SK-N-SH (cell line): ENCODE data around the gene RRH. TPM values are rescaled to one million over a fixed set of nuclear protein-coding genes. Genes with fewer than 3 reads are reported as not detected.

Source experiments
- CTCF ChIA-PET: fragments of 300-600, 350-600 bp; formaldehyde crosslinking; extraction: SDS; loops from one replicate; lab custom pipeline; 2021; lab: Yijun Ruan, JAX
- POLR2A ChIA-PET: fragments of 350-600 bp; sonication (Branson Sonifier 250); formaldehyde crosslinking; extraction: SDS; loops from one replicate; lab custom pipeline; 2020; ENCODE audit warnings: antibody characterized with exemption, inconsistent platforms; lab: Yijun Ruan, JAX
- DNase-seq: peaks from one replicate; pipeline ENCODE4 v3.0.0; 2012
- H2AFZ ChIP-seq: fragments of 200-600 bp; sonication (generic); 2 replicates; pipeline ENCODE4 v1.8.1; 2016; ENCODE audit warnings: antibody characterized with exemption, mild to moderate bottlenecking, low read depth
- H3F3A ChIP-seq: fragments of 200-600 bp; sonication (generic); replicated peaks from 2 replicates; pipeline ENCODE3; 2016; ENCODE audit warnings: antibody characterized with exemption, mild to moderate bottlenecking; ENCODE audit not compliant: insufficient read depth
- H3K27ac ChIP-seq, 2 experiments: fragments of 200-500 bp in 1 of 2; fragments of 200-600 bp in 1 of 2; sonication (Bioruptor generic) in 1 of 2; sonication (generic), shearing (Covaris generic) in 1 of 2; 2 replicates each; pipeline versions ENCODE4 v1.5.1 to v1.6.1; 2014 to 2016; ENCODE audit warnings: low read depth in 2 of 2, inconsistent platforms in 1 of 2, low read length in 1 of 2, mild to moderate bottlenecking in 1 of 2, mixed read lengths in 1 of 2
- H3K27me3 ChIP-seq: fragments of 200-600 bp; sonication (generic), shearing (Covaris generic); 2 replicates; pipeline ENCODE4 v1.6.1; 2016; ENCODE audit warnings: mixed run types; ENCODE audit not compliant: insufficient read depth
- H3K36me3 ChIP-seq, 2 experiments: fragments of 200-500 bp in 1 of 2; fragments of 200-600 bp in 1 of 2; sonication (Bioruptor generic) in 1 of 2; sonication (generic) in 1 of 2; replicated peaks in 1 of 2; 2 replicates each; pipeline versions ENCODE3 to v1.5.1; 2014 to 2016; ENCODE audit warnings: low read length in 1 of 2, mild to moderate bottlenecking in 1 of 2; ENCODE audit not compliant: insufficient read depth in 2 of 2, control insufficient read depth in 1 of 2
- H3K4me1 ChIP-seq, 2 experiments: fragments of 200-500 bp in 1 of 2; fragments of 200-600 bp in 1 of 2; sonication (Bioruptor generic) in 1 of 2; sonication (generic), shearing (Covaris generic) in 1 of 2; 2 replicates each; pipeline versions ENCODE4 v1.5.1 to v1.6.1; 2014 to 2016; ENCODE audit warnings: low read depth in 1 of 2, low read length in 1 of 2, mixed run types in 1 of 2; ENCODE audit not compliant: insufficient read depth in 2 of 2, control insufficient read depth in 1 of 2
- H3K4me2 ChIP-seq: fragments of 200-600 bp; sonication (generic), shearing (Covaris generic); 2 replicates; pipeline ENCODE4 v1.6.1; 2017; ENCODE audit warnings: mixed run types
- H3K4me3 ChIP-seq, 2 experiments: fragments of 200-500 bp in 1 of 2; fragments of 200-600 bp in 1 of 2; sonication (Bioruptor generic) in 1 of 2; sonication (generic), shearing (Covaris generic) in 1 of 2; 2 replicates each; pipeline versions ENCODE4 v1.5.1 to v1.8.1; 2014 to 2016; ENCODE audit warnings: low read depth in 2 of 2, inconsistent platforms in 1 of 2, low read length in 1 of 2, mild to moderate bottlenecking in 1 of 2, mixed read lengths in 1 of 2, moderate library complexity in 1 of 2
- H3K79me2 ChIP-seq: fragments of 200-600 bp; sonication (generic); 2 replicates; pipeline ENCODE4 v1.8.1; 2017; ENCODE audit warnings: mild to moderate bottlenecking; ENCODE audit not compliant: insufficient read depth
- H3K9ac ChIP-seq: fragments of 200-600 bp; sonication (generic); 2 replicates; pipeline ENCODE4 v1.6.1; 2017; ENCODE audit warnings: mixed run types
- H3K9me2 ChIP-seq: fragments of 200-600 bp; sonication (generic); 2 replicates; pipeline ENCODE4 v1.6.1; 2017; ENCODE audit warnings: mixed run types
- H3K9me3 ChIP-seq: fragments of 200-600 bp; sonication (generic); 2 replicates; pipeline ENCODE4 v1.6.1; 2017; ENCODE audit warnings: mixed run types, mild to moderate bottlenecking, moderate library complexity
- H4K20me1 ChIP-seq: fragments of 200-600 bp; sonication (generic); 2 replicates; pipeline ENCODE4 v1.6.1; 2017; ENCODE audit warnings: mild to moderate bottlenecking, mixed run types; ENCODE audit not compliant: insufficient read depth
- CHD2 ChIP-seq: fragments of 150-350 bp; IDR thresholded peaks from 2 replicates; pipeline ENCODE4 v1.6.1; 2018; ENCODE audit warnings: low read length; ENCODE audit not compliant: partially characterized antibody
- ELF1 ChIP-seq: IDR thresholded peaks from 2 replicates; pipeline ENCODE4 v1.4.0; 2012
- EP300 ChIP-seq, 2 experiments: IDR thresholded peaks; 2 replicates each; pipeline versions ENCODE4 v1.4.0 to v1.6.1; 2012; ENCODE audit warnings: borderline replicate concordance in 1 of 2, low read depth in 1 of 2, low read length in 1 of 2
- FOXJ3 ChIP-seq: sonication (generic); formaldehyde crosslinking; IDR thresholded peaks from 2 replicates; pipeline ENCODE4 v1.5.1; 2020; ENCODE audit warnings: mild to moderate bottlenecking, missing genetic modification reagents
- FOXM1 ChIP-seq: IDR thresholded peaks from 2 replicates; pipeline ENCODE4 v1.4.0; 2012; ENCODE audit warnings: low read depth, mild to moderate bottlenecking
- GABPA ChIP-seq: IDR thresholded peaks from 2 replicates; pipeline ENCODE4 v1.4.0; 2012; ENCODE audit warnings: low read depth, mild to moderate bottlenecking
- MEF2A ChIP-seq: IDR thresholded peaks from 2 replicates; pipeline ENCODE4 v1.4.0; 2012; ENCODE audit warnings: low read depth, borderline replicate concordance
- MXI1 ChIP-seq: IDR thresholded peaks from 2 replicates; pipeline ENCODE4 v1.6.1; 2012; ENCODE audit warnings: mild to moderate bottlenecking, low read depth, low read length, improper control_type of control experiment
- NFIC ChIP-seq: IDR thresholded peaks from 2 replicates; pipeline ENCODE4 v1.4.0; 2012; ENCODE audit warnings: borderline replicate concordance
- NRF1 ChIP-seq: IDR thresholded peaks from 2 replicates; pipeline ENCODE4 v1.6.1; 2012; ENCODE audit warnings: low read depth, mild to moderate bottlenecking, low read length
- POLR2AphosphoS5 ChIP-seq: IDR thresholded peaks from 2 replicates; pipeline ENCODE4 v1.6.1; 2012; ENCODE audit warnings: low read depth, low read length
- RAD21 ChIP-seq: IDR thresholded peaks from 2 replicates; pipeline ENCODE4 v1.6.1; 2012; ENCODE audit warnings: mild to moderate bottlenecking, low read length
- RCOR1 ChIP-seq: fragments of 150-350 bp; IDR thresholded peaks from 2 replicates; pipeline ENCODE4 v1.6.1; 2017; ENCODE audit warnings: antibody characterized with exemption, low read length
- RFX5 ChIP-seq: IDR thresholded peaks from 2 replicates; pipeline ENCODE4 v1.6.1; 2012; ENCODE audit warnings: mild to moderate bottlenecking, improper control_type of control experiment, low read length
- RXRA ChIP-seq: IDR thresholded peaks from 2 replicates; pipeline ENCODE4 v1.4.0; 2012; ENCODE audit warnings: low read depth, mild to moderate bottlenecking, borderline replicate concordance
- SIN3A ChIP-seq: IDR thresholded peaks from 2 replicates; pipeline ENCODE4 v1.6.1; 2012; ENCODE audit warnings: low read depth, mild to moderate bottlenecking, low read length, moderate library complexity, borderline replicate concordance
- TCF12 ChIP-seq: IDR thresholded peaks from 2 replicates; pipeline ENCODE4 v1.4.0; 2012
- YY1 ChIP-seq: IDR thresholded peaks from 2 replicates; pipeline ENCODE4 v1.4.0; 2012; ENCODE audit warnings: low read depth, mild to moderate bottlenecking
- WGBS: methylation state at CpG from one replicate; pipeline ENCODE4 v1.1.6; 2017; ENCODE audit warnings: low lambda C conversion rate; 5-methylcytosine and 5-hydroxymethylcytosine counted together
- polyA plus RNA-seq, 3 experiments: library from polyadenylated mRNA; depleted of rRNA; stranded (reverse); fragments of >200 nt; gene quantifications; 2 replicates each; pipeline ENCODE4 v1.2.3, GENCODE V29; 2012
- TF ChIP-seq, protein P1 (sequence below): IDR thresholded peaks from 2 replicates; pipeline ENCODE4 v1.4.0; 2012; ENCODE audit warnings: low read depth
- TF ChIP-seq, protein P2 (sequence below): IDR thresholded peaks from 2 replicates; pipeline ENCODE4; 2012
- TF ChIP-seq, protein P3 (sequence below): IDR thresholded peaks from 2 replicates; pipeline ENCODE4 v1.6.1; 2012; ENCODE audit warnings: mild to moderate bottlenecking, low read depth, low read length, moderate library complexity

Gene RRH
- polyA plus RNA-seq, 1 of the 3 experiments (the other 2 are of a cell fraction): 0.05 TPM

DNA sequence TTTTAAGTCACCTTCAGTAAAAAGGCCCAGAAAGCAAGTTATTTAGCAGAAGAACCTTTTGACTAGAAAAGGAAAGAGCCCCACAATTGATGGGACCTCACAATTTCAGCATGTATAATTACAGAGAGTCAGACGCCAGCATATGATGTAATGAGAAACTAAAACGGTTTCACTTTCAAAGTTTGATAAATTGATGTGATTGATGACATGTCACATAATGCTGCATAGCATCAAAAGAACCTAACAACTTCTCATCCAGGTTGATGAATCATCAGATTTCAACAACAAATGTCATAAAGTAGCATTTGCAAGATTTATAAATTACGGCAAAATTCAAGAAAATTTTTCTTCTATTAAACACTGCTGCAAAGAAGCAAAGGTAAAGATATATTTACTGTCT, 16.1 kb upstream of the RRH start:
- WGBS: 52% methylated on average over 3 of the region's 3 CpGs
- Histone ChIP-seq H3K27me3 (no peaks in the 10 kb centered on the region), H3K27ac (no peak overlapping the region), H3K36me3 (no peaks in the 10 kb centered on the region), H3F3A (no peaks in the 10 kb centered on the region), H3K4me1 (peaks cover 0 to 5% of the 10 kb centered on the region in 2 experiments; a peak in 3 of 4 replicates), H4K20me1 (no peaks in the 10 kb centered on the region), H3K4me3 (no peak overlapping the region), H3K79me2 (peaks cover 13% of the 10 kb centered on the region), H2AFZ (no peak overlapping the region), H3K9me3 (no peaks in the 10 kb centered on the region), H3K4me2 (no peak overlapping the region), H3K9me2 (no peaks in the 10 kb centered on the region), H3K9ac (no peak overlapping the region)
- ChIA-PET POLR2A (no interaction called here), CTCF (interaction anchor here (0.7 kb wide), 1 partner anchor 109 kb away, joined by 3 read pairs; no protein-coding TSS in a partner anchor)
- DNase-seq: no peak
- TF ChIP-seq, protein P1, sequence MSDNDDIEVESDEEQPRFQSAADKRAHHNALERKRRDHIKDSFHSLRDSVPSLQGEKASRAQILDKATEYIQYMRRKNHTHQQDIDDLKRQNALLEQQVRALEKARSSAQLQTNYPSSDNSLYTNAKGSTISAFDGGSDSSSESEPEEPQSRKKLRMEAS: no peak
- no peak for TF ChIP-seq RFX5
- no peak for TF ChIP-seq RAD21
- TF ChIP-seq FOXM1: no peak
- TF ChIP-seq POLR2AphosphoS5: no peak
- TF ChIP-seq RCOR1: no peak
- no peak for TF ChIP-seq GABPA
- no peak for TF ChIP-seq NFIC
- TF ChIP-seq MEF2A: no peak

DNA sequence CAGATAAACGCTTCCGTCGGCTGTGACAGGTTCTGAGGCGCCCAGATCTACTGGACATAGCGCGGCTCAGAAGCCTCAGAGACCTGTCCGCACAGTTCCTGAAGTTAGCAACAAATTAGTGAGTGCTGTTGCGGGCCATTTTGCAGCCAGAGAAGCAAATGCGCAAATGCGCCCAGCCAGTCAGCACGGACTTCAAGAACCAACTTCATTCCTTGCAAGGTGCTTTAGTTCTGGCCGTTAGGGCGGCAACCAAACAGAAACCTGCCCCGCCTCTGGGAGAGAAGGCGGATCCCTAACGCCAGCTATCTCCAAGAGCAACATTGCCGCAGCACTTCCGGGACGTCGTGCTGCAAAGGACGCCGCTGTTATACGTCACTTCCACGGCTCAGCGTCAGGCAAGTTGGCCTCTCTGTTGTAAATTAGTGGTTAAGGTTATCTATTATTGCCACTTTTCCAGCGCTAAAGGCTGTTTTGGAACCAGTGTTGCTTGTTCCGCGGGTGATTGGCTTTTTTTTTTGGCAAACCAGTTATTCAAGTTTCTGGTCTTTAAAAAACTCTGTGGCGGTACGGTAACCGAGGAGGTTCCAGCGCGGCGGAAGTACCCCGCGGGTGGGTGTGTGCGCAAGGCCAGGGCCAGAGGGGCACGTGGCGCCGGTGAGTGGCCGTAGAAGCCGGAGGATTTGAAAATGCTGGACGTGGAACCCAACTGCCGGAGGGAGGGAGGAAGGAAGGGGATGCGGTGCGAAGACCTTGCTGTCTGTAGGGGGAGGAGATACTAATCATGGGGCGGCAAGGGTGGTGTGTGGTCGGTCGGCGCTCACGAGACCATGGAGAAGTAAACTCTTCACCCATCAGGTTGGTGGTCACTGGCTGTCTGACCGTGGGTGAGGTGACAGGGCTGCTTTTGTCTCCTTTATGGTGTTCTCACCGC, 12.4 kb upstream of the RRH start, which contains the start of gene GAR1:
TSS of gene GAR1 (plus strand) at position 612 of the 931 bp plus-strand sequence. CDS start 403 bp downstream, outside the sequence.
- POLR2A ChIA-PET: interaction anchor here (0.6 kb wide), 1 partner anchor 112 kb away, joined by 3 read pairs; the partner anchor contains the start of gene CASP6
- no peaks in the 10 kb centered on the region for H3F3A ChIP-seq
- peaks cover 5 to 11% of the 10 kb centered on the region in 2 experiments; a peak in 3 of 4 replicates for H3K4me1 ChIP-seq
- peak within 1 kb of the TSS; percentile 88 to 94 for H3K27ac ChIP-seq
- no peaks in the 10 kb centered on the region for H4K20me1 ChIP-seq
- 3% methylated on average over 43 of the region's 53 CpGs for WGBS
- peak within 1 kb of the TSS; percentile 88 for H3K9ac ChIP-seq
- H2AFZ ChIP-seq: peak within 1 kb of the TSS; percentile 98
- peak within 1 kb of the TSS; percentile 93 for H3K4me2 ChIP-seq
- H3K4me3 ChIP-seq: peak within 1 kb of the TSS; percentile 91 to 100
- no peaks in the 10 kb centered on the region for H3K9me3 ChIP-seq
- CTCF ChIA-PET: interaction anchor here (0.6 to 3.0 kb wide), 5 partner anchors 11 to 1079 kb away, joined by 3 to 17 read pairs (median 6); partner anchors contain the start of genes CASP6 and SEC24B
- peaks cover 50% of the 10 kb centered on the region for H3K79me2 ChIP-seq
- peaks cover 26 to 31% of the 10 kb centered on the region in 2 experiments for H3K36me3 ChIP-seq
- no peaks in the 10 kb centered on the region for H3K9me2 ChIP-seq
- H3K27me3 ChIP-seq: no peaks in the 10 kb centered on the region
- peak; percentile 88 for DNase-seq
- TF ChIP-seq CHD2 (peak; percentile 67), GABPA (peak; percentile 96), EP300 (IDR thresholded peaks at IDR 0.05; ENCODE audit: borderline replicate concordance in 1 of 2, low read depth in 1 of 2, low read length in 1 of 2) (peak in 1 of 2 experiments; percentile 28; a peak in 1 of 4 replicates), SIN3A (peak; percentile 58), ELF1 (peak; percentile 93), POLR2AphosphoS5 (peak; percentile 72; the same call in 1 of the 2 replicates), FOXJ3 (peak; percentile 43; the same call in 1 of the 2 replicates), RFX5 (peak; percentile 59; the same call in 1 of the 2 replicates), YY1 (0 out of 2 replicates have a peak, but pooled peaks have one; percentile 45), NFIC (no peak), MXI1 (peak; percentile 100), NRF1 (peak; percentile 36; the same call in 1 of the 2 replicates), TCF12 (0 out of 2 replicates have a peak, but pooled peaks have one; percentile 18), RXRA (no peak)
- TF ChIP-seq, protein P2, sequence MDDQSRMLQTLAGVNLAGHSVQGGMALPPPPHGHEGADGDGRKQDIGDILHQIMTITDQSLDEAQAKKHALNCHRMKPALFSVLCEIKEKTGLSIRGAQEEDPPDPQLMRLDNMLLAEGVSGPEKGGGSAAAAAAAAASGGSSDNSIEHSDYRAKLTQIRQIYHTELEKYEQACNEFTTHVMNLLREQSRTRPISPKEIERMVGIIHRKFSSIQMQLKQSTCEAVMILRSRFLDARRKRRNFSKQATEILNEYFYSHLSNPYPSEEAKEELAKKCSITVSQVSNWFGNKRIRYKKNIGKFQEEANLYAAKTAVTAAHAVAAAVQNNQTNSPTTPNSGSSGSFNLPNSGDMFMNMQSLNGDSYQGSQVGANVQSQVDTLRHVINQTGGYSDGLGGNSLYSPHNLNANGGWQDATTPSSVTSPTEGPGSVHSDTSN: no peak
- TF ChIP-seq, protein P1: peak; percentile 100
- TF ChIP-seq, protein P3, sequence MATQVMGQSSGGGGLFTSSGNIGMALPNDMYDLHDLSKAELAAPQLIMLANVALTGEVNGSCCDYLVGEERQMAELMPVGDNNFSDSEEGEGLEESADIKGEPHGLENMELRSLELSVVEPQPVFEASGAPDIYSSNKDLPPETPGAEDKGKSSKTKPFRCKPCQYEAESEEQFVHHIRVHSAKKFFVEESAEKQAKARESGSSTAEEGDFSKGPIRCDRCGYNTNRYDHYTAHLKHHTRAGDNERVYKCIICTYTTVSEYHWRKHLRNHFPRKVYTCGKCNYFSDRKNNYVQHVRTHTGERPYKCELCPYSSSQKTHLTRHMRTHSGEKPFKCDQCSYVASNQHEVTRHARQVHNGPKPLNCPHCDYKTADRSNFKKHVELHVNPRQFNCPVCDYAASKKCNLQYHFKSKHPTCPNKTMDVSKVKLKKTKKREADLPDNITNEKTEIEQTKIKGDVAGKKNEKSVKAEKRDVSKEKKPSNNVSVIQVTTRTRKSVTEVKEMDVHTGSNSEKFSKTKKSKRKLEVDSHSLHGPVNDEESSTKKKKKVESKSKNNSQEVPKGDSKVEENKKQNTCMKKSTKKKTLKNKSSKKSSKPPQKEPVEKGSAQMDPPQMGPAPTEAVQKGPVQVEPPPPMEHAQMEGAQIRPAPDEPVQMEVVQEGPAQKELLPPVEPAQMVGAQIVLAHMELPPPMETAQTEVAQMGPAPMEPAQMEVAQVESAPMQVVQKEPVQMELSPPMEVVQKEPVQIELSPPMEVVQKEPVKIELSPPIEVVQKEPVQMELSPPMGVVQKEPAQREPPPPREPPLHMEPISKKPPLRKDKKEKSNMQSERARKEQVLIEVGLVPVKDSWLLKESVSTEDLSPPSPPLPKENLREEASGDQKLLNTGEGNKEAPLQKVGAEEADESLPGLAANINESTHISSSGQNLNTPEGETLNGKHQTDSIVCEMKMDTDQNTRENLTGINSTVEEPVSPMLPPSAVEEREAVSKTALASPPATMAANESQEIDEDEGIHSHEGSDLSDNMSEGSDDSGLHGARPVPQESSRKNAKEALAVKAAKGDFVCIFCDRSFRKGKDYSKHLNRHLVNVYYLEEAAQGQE: no peak; the same call in 1 of the 2 replicates
